K562 (cell line): ENCODE data around the gene ADAT3.

ENCODE experiments used
- CEBPB ChIP-seq: fragments of 450-650 bp; IDR thresholded peaks from 2 replicates; pipeline ENCODE4 v1.6.1; 2016; ENCODE audit warnings: missing genetic modification characterization, missing compliant biosample characterization
- EP300 ChIP-seq: IDR thresholded peaks from 2 replicates; pipeline ENCODE4 v1.6.1; 2012; ENCODE audit warnings: low read length, improper control_type of control experiment
- FOXJ3 ChIP-seq: sonication (generic); formaldehyde crosslinking; IDR thresholded peaks from 2 replicates; pipeline ENCODE4 v1.4.0; 2020; ENCODE audit warnings: mild to moderate bottlenecking, missing genetic modification reagents
- HNRNPL ChIP-seq: fragments of 200-400 bp; formaldehyde crosslinking; IDR thresholded peaks from 2 replicates; pipeline ENCODE4 v1.6.1; 2017; ENCODE audit warnings: low read depth, mild to moderate bottlenecking, low read length
- MXI1 ChIP-seq: IDR thresholded peaks from 2 replicates; pipeline ENCODE4 v1.6.1; 2011; ENCODE audit warnings: low read depth, mild to moderate bottlenecking, improper control_type of control experiment, low read length
- NBN ChIP-seq: fragments of 450-650 bp; IDR thresholded peaks from 2 replicates; pipeline ENCODE4 v1.6.1; 2016; ENCODE audit warnings: low read depth, mild to moderate bottlenecking
- POLR2AphosphoS5 ChIP-seq: IDR thresholded peaks from 2 replicates; pipeline ENCODE4 v1.6.1; 2011; ENCODE audit warnings: mild to moderate bottlenecking, low read depth, low read length, moderate library complexity; ENCODE audit not compliant: control insufficient read depth, insufficient read depth
- TF ChIP-seq, protein P1 (sequence below), 2 experiments: fragments of 450-650 bp in 1 of 2; sonication (generic) in 1 of 2; formaldehyde crosslinking in 1 of 2; IDR thresholded peaks in 1 of 2; conservative IDR thresholded peaks in 1 of 2; 2 replicates each; pipeline versions ENCODE4 v1.6.1 to v1.8.1; 2016 to 2023; ENCODE audit warnings: mild to moderate bottlenecking in 2 of 2, moderate library complexity in 2 of 2, inconsistent platforms in 1 of 2, missing genetic modification reagents in 1 of 2

DNA sequence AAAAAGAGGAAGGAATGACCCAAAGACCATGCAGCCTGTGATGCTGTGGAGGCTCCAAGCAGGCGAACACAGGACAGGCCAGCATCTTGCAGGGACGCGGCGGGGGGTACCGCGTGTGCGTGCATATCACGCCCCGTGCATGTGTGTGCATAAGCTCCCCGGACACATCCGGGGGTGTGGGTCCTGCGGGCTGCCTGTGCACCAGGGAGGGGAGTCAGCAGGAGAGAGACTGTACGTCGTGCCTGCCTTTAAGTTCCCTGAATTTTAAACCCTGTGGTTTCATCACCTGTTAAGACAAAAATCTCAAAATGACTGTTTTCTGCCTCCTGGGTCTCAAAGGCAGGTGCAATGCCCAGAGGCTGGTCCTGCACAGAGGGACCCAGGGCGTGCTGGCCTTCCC lies 16.6 kb downstream of the ADAT3 start:
- TF ChIP-seq CEBPB (tag) (no peak), NBN (no peak), POLR2AphosphoS5 (no peak), FOXJ3 (CRISPR knock-in tag) (no peak), MXI1 (no peak), HNRNPL (no peak), EP300 (no peak)
- TF ChIP-seq, protein P1, sequence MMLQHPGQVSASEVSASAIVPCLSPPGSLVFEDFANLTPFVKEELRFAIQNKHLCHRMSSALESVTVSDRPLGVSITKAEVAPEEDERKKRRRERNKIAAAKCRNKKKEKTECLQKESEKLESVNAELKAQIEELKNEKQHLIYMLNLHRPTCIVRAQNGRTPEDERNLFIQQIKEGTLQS (IDR thresholded peaks at IDR 0.05) = no peak
- TF ChIP-seq, protein P1 (CRISPR knock-in tag; conservative IDR thresholded peaks at IDR 0.05) = no peak
